Upper lobe of right lung (tissue), 1 donor: ENCODE data around the gene BTBD2. TPM values are rescaled to one million over a fixed set of nuclear protein-coding genes. Genes with fewer than 3 reads are reported as not detected.

Source experiments
- ATAC-seq: fragments of 200-7000 bp; cut with Tn5 transposase; one replicate; pipeline ENCODE4 v1.9.1; 2020; ENCODE audit warnings: mild to moderate bottlenecking, moderate library complexity
- DNase-seq: peaks from one replicate; pipeline ENCODE4 v3.0.0-alpha.2; 2020
- H3K27ac ChIP-seq: fragments of 200-600 bp; one replicate; pipeline ENCODE4 v1.8.0; 2022
- H3K27me3 ChIP-seq: fragments of 200-600 bp; one replicate; pipeline ENCODE4 v1.8.0; 2022; ENCODE audit warnings: mild to moderate bottlenecking
- H3K36me3 ChIP-seq: fragments of 200-600 bp; one replicate; pipeline ENCODE4 v1.8.0; 2022
- H3K4me1 ChIP-seq: fragments of 200-600 bp; one replicate; pipeline ENCODE4 v1.8.0; 2022
- H3K4me3 ChIP-seq: fragments of 200-600 bp; one replicate; pipeline ENCODE4 v1.8.0; 2022; ENCODE audit warnings: mild to moderate bottlenecking
- H3K9me3 ChIP-seq: fragments of 200-600 bp; one replicate; pipeline ENCODE4 v1.8.0; 2022
- CTCF ChIP-seq: fragments of 200-600 bp; IDR thresholded peaks from one replicate; pipeline ENCODE4 v1.8.0; 2022; ENCODE audit warnings: antibody characterized with exemption
- intact Hi-C: fragments of 100-400 bp; cut with DNase I; formaldehyde crosslinking; loops from one replicate; pipeline ENCODE4 v1.11.0; 2022
- total RNA-seq: library from RNA; stranded (reverse); fragmentation: NEBNext Ultra II Directional; extraction: Animal tissue kit (Norgen Biotek cat#: 25700); gene quantifications from one replicate; pipeline ENCODE4 v1.2.1, GENCODE V29; 2021
- donor health status: DM: no; HTN: yes; CAD: no; lungs with severe emphysema.

BTBD2 gene
- total RNA-seq, 1 donor from 2014 or later: 56.5 TPM

- no peaks in the 10 kb centered on the region for H3K27me3 ChIP-seq
- ATAC-seq: no peak
- peak overlapping the region; percentile 64 for H3K4me3 ChIP-seq
- no peak for DNase-seq
- peak overlapping the region; percentile 83 for H3K27ac ChIP-seq
- TF ChIP-seq CTCF: no peak
- intact Hi-C loops: no loop called here
- no peaks in the 10 kb centered on the region for H3K36me3 ChIP-seq
- no peaks in the 10 kb centered on the region for H3K9me3 ChIP-seq
- H3K4me1 ChIP-seq: peaks cover 36% of the 10 kb centered on the region
Observed at GRCh38 chr19:1942934-1943555, 72.5 kb downstream of the BTBD2 start.

DNA sequence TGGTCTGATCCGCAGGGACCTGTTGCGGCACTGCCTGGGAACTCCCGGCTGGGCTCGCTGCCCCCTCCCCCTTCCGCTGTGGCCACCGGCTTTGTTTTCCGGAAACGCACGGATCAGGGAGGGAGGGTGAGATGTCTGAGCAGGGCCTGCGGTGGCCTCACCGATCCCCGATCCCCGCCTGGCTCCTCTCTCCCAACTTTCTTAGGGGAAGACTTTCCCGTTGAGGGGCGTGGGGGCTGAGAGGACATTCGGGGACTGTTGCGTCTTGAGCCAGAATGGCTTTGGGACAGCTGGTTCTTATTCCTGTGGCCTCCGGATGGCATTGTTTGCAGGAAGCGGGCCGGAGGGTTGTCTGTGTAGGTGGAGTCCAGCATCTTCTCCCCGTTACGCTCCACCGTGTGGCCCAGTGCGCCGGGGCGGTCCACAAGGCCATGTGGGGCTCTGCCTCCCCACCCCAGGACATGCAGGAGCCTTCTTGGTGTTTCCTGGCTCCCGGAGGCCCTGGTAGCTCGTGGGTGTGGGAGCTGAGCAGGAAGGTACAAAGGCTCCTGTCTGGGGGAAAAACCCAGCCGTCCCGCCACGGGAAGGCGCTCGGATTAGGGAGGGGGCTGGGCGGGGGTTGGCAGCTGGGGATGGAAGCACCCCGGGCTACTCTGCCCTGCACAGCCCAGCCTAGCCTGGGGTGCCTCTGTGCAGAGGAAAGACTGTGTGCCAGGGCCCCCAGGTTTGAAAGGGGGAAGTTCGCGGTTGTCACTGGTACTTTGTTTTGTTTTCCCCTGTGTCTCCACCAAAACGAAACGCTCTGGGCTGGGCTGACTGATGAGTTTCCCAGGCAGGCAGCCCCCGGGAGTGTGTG, 73.2 kb downstream of the BTBD2 start:
- Histone ChIP-seq H3K4me1 (peaks cover 36% of the 10 kb centered on the region), H3K36me3 (no peaks in the 10 kb centered on the region), H3K27me3 (no peaks in the 10 kb centered on the region), H3K9me3 (no peaks in the 10 kb centered on the region), H3K27ac (peak overlapping the region; percentile 83), H3K4me3 (peak overlapping the region; percentile 64)
- no peak for TF ChIP-seq CTCF
- intact Hi-C loops: no loop called here
- DNase-seq: peak; percentile 88
- peak; percentile 51 for ATAC-seq

DNA sequence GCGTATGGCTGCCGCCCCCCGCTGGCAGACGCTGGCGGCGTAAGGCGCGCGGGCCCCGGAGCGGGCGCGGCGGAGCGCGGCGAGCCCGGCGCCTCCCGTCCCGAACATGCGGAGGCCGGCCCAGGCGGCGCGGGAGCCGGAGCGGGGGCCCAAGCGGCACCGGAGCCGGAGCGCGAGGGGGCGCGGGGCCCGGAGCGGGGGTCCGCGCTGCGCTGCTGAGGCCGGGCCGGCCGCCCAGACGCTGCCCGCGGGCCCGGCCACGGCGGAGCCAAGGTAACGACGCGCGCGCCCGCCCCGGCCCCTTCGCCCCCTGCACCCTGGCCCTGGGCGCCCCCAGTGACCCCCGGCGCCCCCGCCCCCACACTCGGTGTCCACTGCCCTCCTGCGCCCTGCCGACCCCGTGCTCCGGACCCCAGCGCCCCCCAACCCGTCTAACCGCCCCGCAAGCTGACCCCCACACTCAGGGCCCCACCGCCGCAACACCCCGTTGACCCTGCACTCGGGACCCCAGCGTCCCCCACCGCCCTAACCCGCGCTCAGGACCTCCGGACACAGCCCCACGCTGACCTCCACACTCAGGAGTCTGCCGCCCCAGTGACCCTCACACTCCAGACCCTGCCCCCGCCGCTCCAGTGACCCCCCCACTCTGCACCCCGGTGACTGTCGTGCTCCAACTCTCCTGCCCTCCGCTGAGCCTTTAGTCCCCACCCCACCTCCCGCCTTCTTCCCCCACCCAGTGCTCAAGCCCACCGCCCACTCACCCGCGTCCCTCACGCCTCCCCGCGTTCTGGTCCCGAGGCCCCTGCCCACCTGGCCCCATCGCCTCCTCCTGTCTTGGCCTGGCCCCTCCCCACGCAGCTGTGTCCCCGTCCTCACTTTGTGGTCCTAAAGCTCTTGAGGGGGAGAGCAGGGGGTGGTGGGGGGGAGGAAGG, 74.1 kb downstream of the BTBD2 start, which contains the start of gene CSNK1G2:
Gene CSNK1G2, plus strand, starts transcription at position 27 of the 932 bp plus-strand sequence. CDS start 28,601 bp downstream, outside the sequence.
- TF ChIP-seq CTCF: no peak
- Histone ChIP-seq H3K4me3 (peak within 1 kb of the TSS; percentile 64), H3K27ac (peak within 1 kb of the TSS; percentile 98), H3K36me3 (no peaks in the 10 kb centered on the region), H3K27me3 (no peaks in the 10 kb centered on the region), H3K4me1 (peaks cover 36% of the 10 kb centered on the region), H3K9me3 (no peaks in the 10 kb centered on the region)
- DNase-seq (peak; percentile 78), ATAC-seq (no peak)
- intact Hi-C loops: no loop called here

DNA sequence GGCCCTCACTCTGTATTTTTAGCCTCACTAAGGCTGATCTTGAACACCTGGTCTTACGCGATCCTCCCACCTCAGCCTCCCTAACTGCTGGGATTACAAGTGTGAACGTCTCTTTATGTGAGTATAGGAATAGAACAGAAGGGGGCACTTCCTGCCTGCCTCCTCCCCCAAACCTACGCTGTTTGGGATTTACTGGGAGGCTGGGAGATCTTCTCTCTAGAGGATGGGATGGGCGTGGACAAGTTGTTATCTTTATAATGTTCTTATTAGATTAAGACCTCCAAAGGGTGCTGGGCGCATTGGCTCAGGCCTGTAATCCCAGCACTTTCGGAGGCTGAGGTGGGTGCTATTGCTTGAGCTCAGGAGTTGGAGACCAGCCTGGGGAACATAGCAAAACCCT, 77.4 kb downstream of the BTBD2 start:
- H3K9me3 ChIP-seq: no peaks in the 10 kb centered on the region
- H3K4me1 ChIP-seq: peaks cover 17% of the 10 kb centered on the region
- H3K36me3 ChIP-seq: no peaks in the 10 kb centered on the region
- H3K4me3 ChIP-seq: no peak overlapping the region
- intact Hi-C loops: no loop called here
- H3K27ac ChIP-seq: no peak overlapping the region
- no peaks in the 10 kb centered on the region for H3K27me3 ChIP-seq
- ATAC-seq: no peak
- DNase-seq: no peak
- no peak for TF ChIP-seq CTCF

DNA sequence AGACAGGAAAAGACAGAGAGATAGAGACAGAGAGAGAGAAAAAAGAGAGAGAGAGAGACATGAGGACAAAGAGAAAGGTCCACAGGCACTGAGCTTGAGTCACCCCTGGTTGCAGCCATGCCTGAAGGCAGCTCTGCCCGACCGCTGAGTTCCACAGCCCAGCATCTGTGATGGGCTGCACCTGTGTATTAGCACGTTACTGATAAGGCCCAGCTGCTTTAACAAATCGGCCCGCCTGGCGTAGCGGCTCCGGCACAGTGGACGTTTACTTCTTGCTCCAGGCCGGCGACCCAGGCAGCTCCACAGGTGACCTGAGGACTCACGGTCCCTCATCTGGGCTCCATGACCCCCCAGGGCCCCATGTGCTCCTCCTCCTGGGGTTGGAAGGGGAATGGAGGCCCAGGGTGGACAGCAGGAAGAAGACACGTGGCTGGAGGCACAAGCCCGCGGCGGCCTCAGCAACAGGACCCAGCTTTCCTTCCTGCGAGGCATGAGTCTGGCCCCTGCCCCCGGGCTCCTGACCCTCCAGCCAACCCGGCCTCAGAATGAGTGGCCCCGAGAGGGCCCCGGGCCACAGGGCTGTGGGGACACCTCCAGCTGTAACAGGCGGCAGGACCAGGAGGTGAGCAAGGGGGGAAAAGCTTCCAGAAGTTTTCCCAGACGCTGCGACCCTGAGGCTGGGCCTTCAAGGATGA, 78.5 kb downstream of the BTBD2 start:
- TF ChIP-seq CTCF: no peak

More for the DNA sequence above, 78.5 kb downstream of the BTBD2 start:
- intact Hi-C loops: no loop called here
- Histone ChIP-seq H3K4me1 (peaks cover 10% of the 10 kb centered on the region), H3K36me3 (no peaks in the 10 kb centered on the region), H3K9me3 (no peaks in the 10 kb centered on the region), H3K4me3 (no peak overlapping the region), H3K27ac (no peak overlapping the region), H3K27me3 (no peaks in the 10 kb centered on the region)
- peak; percentile 64 for DNase-seq
- no peak for ATAC-seq
